HG02623 (cell line): ENCODE results near the gene ARID1B.

ENCODE experiments used
- ATAC-seq: cut with Tn5 transposase; IDR thresholded peaks from one replicate; pipeline ENCODE4 v1.9.1; 2021; ENCODE audit warnings: moderate library complexity; ENCODE audit not compliant: unreplicated experiment

Gene ARID1B

DNA sequence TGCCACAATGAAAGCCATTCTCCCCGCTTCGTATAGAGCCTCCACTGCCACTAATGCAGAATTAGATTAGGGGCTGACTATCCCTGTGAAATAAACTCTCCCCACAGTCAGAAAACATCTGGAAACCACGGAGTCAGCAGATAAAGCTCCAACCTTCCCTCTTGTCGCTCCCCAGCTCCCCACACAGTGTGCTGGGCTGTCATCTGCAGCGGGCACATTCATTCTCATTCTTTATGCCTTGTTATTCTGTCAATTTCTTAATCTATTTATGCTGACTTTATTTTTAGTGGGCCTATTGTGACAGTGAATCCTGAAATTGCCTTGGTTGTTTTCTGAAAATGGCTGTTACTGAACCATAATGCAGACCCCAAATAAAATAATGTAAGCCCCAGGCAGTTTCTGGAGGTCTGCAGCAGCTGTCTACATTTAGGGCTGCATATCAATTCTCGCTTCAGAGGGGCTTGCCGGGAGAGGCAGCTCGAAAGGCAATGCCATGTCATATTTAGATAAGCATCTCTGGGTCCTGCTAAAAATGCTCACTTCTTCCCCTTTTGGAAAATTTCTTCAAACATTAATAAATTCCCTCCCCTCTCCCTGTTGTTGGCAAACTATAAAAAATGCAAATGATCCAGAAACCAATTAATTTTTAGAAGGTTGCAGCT, 474.5 kb downstream of the ARID1B start:
- ATAC-seq, result no peak

DNA sequence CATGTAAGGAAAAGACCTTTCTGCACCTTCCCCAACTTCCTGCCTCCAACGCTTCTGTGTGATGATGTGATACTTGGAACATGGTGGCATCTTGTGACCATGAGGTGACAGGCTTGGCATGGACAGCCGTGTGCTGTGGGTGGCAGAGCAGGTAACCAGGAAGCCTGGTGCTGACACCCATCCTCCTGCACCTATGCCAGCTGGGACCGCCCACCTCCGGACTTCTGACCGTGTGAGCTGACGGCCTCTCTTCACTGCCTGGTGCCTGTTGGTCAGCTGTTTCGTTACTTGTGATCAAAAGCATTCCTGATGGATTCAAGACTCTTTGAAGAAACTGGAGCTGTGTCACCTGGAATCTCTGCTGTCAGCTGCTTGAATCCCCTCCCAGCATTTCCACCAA, 475.8 kb downstream of the ARID1B start:
- ATAC-seq, result no peak

DNA sequence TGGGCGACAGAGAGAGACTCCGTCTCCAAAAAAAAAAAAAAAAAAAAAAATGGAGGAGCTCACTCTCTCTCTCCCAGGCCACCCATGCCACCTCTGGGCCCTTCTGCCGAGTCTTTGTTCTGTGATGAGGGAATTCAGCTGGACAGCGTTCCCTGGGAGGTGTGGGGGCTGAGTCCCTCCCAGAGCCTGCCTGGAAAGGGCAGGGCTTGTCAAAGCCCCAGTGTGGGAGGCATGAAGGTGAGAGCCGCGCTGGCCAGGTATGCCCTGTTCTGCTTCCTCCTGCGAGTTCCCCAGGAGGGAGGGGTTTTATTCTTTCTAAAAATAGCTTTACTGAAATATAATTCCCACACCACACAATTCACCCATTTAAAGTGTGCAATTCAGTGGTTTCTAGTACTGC, 476.5 kb downstream of the ARID1B start:
- no peak for ATAC-seq

DNA sequence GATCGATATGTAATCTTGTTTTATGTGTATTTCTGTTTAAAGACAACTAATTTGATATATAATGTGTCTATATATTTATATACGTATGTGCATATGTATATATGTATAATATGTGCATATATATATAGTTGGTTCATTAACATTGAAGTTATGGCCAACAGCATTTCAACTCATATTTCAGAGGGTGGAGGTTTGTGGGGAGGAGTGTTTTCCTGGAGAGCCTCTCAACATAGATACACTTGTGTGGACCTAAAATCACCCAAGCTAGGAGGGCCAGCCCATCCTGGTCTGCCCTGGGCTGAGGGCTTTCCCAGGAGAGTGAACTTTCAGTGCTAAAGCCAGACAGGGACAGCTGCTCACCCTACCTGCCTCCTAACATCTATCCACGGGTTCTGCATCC, 477.4 kb downstream of the ARID1B start:
- no peak for ATAC-seq

DNA sequence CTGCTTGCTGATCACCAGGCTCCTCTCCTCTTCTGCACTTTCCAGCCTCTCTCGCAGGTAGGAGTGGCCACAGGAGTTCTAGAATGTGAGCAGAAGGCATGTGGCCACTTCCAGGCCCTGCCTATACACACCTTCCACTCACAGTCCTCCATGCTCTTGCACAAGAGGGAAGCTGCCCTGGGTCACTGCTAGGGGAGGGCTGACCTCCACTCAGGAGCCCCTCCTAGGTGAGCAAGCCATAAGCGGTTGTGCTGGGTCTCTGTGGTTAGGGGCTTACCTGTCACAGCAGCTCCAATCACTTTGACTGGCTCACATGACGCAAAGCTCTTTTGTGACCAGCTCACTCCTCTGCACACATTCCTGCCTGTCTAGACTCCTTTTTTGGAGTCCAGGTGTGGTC, 477.9 kb downstream of the ARID1B start:
- no peak for ATAC-seq

DNA sequence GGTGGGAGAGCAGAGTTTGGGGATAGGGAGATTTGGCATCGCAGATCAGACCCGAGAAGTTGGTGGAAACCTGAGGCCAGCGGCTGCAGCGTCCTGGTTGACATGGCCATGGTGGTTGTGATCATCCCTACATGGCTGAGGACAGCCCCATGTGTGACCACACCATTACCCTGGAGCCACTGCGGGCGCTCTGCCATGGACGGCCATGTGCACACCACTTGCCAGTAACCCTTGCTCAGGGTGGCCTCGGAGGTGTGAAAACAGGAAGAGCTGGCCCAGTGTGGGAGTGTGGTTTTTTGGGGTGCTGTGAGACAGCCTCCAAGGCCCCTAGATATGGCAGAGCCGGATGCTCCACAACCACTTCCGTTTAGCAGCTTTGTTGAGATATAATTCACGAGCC, 481.7 kb downstream of the ARID1B start:
- ATAC-seq, result no peak

DNA sequence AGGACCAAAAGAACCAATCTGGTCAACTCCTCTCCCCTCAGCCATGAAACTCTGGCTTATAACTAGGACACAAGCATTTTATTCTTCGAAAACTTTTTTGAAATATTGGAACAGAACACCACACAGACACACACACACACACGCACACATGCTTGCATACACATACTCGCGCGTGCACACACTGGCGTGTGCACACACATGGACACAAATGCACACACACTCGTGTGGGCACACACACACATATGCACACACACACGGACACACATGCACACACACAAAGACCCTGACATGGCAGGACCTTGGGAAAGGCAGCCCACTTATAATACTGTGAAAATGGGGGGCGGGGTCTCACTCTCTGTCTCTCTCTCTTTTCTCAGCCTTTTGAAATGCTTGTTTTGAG, 482.3 kb downstream of the ARID1B start:
- ATAC-seq, result no peak
